Epithelial cell of esophagus (primary cell): ENCODE data around the gene COG5.

Source experiments
- DNase-seq: peaks from one replicate; pipeline ENCODE4 v3.0.0; 2010; ENCODE audit warnings: low read depth
- H3K4me3 ChIP-seq: 2 replicates; pipeline ENCODE4 v1.5.1; 2011; ENCODE audit warnings: mild to moderate bottlenecking, low read length, control low read depth
- TF ChIP-seq, protein P1 (sequence below): IDR thresholded peaks from 2 replicates; pipeline ENCODE4 v1.5.1; 2011; ENCODE audit warnings: low read depth, mild to moderate bottlenecking, low read length, control low read depth, inconsistent platforms; ENCODE audit not compliant: insufficient read depth; ENCODE audit errors: missing control alignments

Gene COG5

DNA sequence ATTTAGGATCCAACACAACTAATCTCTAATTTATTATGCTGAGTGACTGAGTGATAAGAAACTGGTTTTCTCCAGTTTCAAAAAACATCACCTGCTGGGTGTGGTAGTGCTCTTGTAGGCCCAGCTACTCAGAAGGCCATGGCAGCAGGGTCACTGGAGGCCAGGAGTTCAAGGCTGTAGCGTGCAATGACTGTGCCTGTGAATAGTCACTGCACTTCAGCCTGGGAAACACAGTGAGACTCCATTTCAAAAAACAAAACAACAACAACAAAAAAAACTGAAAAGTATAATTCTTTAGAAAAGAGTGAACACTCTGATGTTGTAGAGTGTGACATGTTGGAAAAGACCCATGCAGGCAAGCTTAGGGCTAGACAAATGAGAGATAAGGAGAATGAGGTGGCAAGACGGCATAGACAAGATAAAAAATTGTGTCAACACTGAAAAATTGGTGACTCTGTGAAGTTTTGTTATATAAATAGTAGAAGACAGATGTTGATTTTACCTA, 243.9 kb downstream of the COG5 start:
- no peak for DNase-seq
- TF ChIP-seq, protein P1, sequence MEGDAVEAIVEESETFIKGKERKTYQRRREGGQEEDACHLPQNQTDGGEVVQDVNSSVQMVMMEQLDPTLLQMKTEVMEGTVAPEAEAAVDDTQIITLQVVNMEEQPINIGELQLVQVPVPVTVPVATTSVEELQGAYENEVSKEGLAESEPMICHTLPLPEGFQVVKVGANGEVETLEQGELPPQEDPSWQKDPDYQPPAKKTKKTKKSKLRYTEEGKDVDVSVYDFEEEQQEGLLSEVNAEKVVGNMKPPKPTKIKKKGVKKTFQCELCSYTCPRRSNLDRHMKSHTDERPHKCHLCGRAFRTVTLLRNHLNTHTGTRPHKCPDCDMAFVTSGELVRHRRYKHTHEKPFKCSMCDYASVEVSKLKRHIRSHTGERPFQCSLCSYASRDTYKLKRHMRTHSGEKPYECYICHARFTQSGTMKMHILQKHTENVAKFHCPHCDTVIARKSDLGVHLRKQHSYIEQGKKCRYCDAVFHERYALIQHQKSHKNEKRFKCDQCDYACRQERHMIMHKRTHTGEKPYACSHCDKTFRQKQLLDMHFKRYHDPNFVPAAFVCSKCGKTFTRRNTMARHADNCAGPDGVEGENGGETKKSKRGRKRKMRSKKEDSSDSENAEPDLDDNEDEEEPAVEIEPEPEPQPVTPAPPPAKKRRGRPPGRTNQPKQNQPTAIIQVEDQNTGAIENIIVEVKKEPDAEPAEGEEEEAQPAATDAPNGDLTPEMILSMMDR = no peak
- H3K4me3 ChIP-seq = no peak overlapping the region

DNA sequence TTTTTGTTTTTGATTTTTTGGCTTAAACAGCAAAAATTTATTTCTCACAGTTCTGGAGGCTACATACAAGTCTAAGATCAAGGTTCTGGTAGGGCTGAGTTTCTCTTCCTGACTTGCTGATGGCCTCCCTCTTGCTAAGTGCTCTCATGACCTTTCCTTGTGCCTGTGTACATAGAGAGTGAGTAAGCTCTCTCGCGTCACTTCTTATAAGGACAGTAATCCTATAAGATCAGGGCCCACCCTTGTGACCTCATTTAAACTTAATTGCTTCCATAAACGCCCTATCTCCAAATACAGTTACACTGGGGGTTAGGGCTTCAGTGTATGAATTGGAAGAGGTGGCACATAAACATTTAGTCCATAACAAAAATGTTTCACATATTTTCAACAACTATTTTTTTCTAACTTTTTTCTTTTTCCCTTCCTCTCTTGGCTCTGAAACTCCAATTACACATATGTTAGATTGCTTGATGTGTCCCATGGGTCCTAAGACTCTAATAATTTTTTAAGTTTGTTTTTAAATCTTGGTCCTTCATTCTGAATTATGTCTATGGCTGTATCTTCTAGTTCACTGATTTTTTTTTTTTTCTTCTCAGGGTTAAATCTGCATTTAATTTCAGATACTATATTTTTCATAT, 245.1 kb downstream of the COG5 start:
- TF ChIP-seq, protein P1 = no peak
- peak; percentile 38 for DNase-seq

DNA sequence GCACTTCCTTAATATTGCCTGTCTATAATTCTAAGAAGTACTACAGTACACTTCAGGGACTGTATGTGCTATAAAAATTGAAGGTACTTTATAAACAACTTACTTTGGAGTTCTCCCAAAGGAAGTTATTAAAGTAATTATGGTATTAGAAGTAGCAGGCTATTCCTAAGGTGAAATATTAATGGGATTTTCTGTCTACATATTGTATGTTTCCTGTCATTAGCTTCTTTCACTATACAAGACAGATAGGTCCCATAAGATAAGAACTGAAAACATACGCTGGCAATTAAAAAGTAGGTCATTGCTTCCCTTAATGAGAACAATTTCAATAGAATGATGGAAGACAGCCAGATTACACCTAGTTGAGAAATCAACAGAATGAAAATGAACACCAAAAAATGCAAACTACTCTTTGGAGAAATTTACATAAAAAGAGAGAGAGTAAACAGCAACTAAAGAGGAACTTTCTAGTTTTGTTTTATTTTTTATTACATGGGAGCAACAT, 248.0 kb downstream of the COG5 start:
- H3K4me3 ChIP-seq = no peak overlapping the region
- TF ChIP-seq, protein P1 = no peak
- DNase-seq = no peak

More for the DNA sequence above, 245.1 kb downstream of the COG5 start:
- no peak overlapping the region for H3K4me3 ChIP-seq

DNA sequence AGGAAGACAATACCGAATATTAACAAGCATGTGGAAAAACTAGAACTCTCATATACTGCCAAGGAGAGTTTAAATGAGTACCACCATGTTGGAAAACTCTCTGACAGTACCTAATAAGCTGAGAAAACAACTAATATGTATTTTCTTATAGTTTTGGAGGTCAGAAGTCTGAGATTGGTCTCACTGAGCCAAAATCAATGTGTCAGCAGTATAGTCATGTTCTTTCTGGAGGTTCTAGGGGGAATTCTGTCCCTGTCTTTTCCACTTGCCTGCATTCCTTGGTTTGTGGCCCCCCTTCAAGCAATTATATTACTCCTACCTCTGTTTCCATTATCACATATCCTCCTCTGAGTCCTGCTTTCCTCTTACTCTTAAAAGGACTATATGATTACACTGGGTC, 250.4 kb downstream of the COG5 start:
- TF ChIP-seq, protein P1 = no peak
- H3K4me3 ChIP-seq = no peak overlapping the region
- DNase-seq = no peak

DNA sequence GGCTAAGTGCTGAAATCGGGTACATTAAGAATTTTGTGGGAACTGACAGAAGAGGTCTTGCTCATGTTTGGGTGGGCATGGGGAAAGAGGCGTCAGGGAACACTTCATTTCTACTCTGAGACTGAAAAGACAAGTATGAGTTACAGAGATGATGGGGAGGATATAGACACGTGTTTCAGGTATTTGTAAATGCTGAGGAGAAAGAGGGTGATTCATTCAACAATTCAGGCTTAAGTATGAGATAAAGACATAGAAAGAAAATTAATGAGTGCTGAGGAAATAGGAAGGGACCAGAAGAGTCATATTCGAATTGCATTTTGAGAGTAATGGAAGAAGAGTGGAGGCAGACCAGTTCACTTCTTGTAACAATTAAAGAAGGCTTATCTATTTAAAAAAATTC, 251.3 kb downstream of the COG5 start:
- TF ChIP-seq, protein P1 = no peak
- peak; percentile 42 for DNase-seq
- H3K4me3 ChIP-seq = no peak overlapping the region

DNA sequence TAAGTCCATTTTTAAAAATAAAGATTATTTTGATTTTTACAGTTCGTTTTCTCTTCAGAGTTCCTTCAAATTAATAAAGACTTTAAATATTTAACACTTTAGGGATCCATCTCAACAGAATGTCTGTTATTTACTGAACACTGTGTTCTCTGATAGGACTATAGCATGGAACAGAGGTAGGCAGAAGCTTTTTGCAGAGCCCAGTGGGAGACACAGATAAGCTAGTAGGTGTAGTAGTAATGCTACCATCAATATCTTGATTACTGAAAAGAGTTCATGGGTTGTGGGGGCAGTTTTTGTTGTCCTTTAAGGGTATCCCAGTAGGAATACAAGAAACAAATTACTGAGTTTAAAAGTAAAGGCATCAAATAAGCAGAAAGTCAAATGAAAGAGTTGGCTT, 254.4 kb downstream of the COG5 start:
- no peak for DNase-seq
- TF ChIP-seq, protein P1 = no peak
- H3K4me3 ChIP-seq = no peak overlapping the region

DNA sequence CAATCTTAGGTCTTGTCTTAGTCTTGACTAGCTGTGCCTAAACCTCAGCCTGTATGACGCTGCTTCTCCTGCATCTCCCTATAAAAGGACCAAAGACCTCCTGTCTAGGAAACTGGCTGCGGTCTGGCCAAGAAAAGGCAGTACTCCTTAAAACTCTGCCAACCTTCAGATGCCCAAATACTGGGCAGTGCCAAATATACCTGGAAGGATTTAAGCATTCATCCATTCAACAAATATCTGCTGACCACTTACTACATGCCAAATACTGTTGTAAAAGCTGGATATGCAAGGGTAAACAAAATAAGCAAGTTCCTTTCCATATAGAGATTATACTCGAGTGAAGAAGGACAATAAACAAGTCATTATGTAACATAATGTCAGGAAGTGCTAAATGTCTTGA, 259.1 kb downstream of the COG5 start:
- H3K4me3 ChIP-seq = no peak overlapping the region
- TF ChIP-seq, protein P1 = no peak
- DNase-seq = no peak
